ENCODE data around the gene FBXL16. TPM values are rescaled to one million over a fixed set of nuclear protein-coding genes. Genes with fewer than 3 reads are reported as not detected.

FBXL16 gene
- total and polyA plus RNA-seq, 9 of the 15 experiments (the other 6 are each of a cell fraction or from before 2014, with no cell fraction given), result 0.21 to 8.2 (median 1.7) TPM

DNA sequence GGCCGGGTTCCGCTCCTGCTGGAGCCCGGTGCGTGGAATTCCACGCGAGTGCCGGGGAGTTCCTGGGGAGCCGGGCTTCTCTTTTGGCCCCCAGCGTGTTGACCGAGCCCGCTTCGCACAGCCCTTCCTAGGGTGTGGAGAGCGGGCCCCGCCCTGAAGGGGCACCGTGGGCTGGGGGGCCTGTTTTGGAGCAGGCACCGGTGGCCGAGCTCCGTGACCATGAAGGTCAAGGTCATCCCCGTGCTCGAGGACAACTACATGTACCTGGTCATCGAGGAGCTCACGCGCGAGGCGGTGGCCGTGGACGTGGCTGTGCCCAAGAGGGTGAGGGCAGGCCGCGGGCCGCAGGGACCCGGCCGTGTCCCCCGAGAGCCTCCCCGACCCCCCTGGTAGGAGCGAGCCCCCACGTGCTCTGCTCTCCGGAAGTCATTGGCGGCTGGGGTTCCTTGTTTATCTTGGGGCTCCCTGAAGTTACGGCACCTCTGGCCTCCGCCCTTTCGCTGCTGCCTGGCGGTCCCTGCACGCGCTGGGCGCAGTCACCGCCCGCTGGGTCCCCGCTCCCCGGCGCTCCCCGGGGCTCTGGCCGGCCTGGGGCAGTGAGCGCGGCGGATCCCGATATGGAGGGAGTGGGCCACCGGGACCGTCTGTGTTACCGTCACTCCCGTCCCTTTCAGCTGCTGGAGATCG is 21.8 kb upstream of the FBXL16 start (continued):
- TF ChIP-seq, protein P1, sequence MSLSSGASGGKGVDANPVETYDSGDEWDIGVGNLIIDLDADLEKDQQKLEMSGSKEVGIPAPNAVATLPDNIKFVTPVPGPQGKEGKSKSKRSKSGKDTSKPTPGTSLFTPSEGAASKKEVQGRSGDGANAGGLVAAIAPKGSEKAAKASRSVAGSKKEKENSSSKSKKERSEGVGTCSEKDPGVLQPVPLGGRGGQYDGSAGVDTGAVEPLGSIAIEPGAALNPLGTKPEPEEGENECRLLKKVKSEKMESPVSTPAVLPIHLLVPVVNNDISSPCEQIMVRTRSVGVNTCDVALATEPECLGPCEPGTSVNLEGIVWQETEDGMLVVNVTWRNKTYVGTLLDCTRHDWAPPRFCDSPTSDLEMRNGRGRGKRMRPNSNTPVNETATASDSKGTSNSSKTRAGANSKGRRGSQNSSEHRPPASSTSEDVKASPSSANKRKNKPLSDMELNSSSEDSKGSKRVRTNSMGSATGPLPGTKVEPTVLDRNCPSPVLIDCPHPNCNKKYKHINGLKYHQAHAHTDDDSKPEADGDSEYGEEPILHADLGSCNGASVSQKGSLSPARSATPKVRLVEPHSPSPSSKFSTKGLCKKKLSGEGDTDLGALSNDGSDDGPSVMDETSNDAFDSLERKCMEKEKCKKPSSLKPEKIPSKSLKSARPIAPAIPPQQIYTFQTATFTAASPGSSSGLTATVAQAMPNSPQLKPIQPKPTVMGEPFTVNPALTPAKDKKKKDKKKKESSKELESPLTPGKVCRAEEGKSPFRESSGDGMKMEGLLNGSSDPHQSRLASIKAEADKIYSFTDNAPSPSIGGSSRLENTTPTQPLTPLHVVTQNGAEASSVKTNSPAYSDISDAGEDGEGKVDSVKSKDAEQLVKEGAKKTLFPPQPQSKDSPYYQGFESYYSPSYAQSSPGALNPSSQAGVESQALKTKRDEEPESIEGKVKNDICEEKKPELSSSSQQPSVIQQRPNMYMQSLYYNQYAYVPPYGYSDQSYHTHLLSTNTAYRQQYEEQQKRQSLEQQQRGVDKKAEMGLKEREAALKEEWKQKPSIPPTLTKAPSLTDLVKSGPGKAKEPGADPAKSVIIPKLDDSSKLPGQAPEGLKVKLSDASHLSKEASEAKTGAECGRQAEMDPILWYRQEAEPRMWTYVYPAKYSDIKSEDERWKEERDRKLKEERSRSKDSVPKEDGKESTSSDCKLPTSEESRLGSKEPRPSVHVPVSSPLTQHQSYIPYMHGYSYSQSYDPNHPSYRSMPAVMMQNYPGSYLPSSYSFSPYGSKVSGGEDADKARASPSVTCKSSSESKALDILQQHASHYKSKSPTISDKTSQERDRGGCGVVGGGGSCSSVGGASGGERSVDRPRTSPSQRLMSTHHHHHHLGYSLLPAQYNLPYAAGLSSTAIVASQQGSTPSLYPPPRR (CRISPR knock-in tag; IDR thresholded peaks at IDR 0.05; ENCODE audit: borderline replicate concordance), result no peak
- TF ChIP-seq FIP1L1 (IDR thresholded peaks at IDR 0.05; ENCODE audit: low read depth, low read length, poor library complexity, severe bottlenecking) (peak; percentile 79), PTTG1 (tag; IDR thresholded peaks at IDR 0.05; ENCODE audit: low read depth) (no peak), HES1 (IDR thresholded peaks at IDR 0.05; ENCODE audit: low read depth) (no peak), SMC3 (conservative IDR thresholded peaks at IDR 0.05; ENCODE audit: insufficient read depth, low read depth, low read length) (no peak), ETV1 (tag; conservative IDR thresholded peaks at IDR 0.05; ENCODE audit: low read depth) (peak; percentile 40; the same call in 1 of the 2 replicates)
- TF ChIP-seq, protein P2, sequence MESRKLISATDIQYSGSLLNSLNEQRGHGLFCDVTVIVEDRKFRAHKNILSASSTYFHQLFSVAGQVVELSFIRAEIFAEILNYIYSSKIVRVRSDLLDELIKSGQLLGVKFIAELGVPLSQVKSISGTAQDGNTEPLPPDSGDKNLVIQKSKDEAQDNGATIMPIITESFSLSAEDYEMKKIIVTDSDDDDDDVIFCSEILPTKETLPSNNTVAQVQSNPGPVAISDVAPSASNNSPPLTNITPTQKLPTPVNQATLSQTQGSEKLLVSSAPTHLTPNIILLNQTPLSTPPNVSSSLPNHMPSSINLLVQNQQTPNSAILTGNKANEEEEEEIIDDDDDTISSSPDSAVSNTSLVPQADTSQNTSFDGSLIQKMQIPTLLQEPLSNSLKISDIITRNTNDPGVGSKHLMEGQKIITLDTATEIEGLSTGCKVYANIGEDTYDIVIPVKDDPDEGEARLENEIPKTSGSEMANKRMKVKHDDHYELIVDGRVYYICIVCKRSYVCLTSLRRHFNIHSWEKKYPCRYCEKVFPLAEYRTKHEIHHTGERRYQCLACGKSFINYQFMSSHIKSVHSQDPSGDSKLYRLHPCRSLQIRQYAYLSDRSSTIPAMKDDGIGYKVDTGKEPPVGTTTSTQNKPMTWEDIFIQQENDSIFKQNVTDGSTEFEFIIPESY (CRISPR knock-in tag; IDR thresholded peaks at IDR 0.05), result no peak
- TF ChIP-seq, protein P3, sequence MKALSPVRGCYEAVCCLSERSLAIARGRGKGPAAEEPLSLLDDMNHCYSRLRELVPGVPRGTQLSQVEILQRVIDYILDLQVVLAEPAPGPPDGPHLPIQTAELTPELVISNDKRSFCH (CRISPR knock-in tag; IDR thresholded peaks at IDR 0.05), result no peak
- TF ChIP-seq, protein P3 (tag; IDR thresholded peaks at IDR 0.05), result peak; percentile 75; the same call in 1 of the 2 replicates
- TF ChIP-seq, protein P4, sequence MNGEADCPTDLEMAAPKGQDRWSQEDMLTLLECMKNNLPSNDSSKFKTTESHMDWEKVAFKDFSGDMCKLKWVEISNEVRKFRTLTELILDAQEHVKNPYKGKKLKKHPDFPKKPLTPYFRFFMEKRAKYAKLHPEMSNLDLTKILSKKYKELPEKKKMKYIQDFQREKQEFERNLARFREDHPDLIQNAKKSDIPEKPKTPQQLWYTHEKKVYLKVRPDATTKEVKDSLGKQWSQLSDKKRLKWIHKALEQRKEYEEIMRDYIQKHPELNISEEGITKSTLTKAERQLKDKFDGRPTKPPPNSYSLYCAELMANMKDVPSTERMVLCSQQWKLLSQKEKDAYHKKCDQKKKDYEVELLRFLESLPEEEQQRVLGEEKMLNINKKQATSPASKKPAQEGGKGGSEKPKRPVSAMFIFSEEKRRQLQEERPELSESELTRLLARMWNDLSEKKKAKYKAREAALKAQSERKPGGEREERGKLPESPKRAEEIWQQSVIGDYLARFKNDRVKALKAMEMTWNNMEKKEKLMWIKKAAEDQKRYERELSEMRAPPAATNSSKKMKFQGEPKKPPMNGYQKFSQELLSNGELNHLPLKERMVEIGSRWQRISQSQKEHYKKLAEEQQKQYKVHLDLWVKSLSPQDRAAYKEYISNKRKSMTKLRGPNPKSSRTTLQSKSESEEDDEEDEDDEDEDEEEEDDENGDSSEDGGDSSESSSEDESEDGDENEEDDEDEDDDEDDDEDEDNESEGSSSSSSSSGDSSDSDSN (IDR thresholded peaks at IDR 0.05; ENCODE audit: borderline replicate concordance in 1 of 2, low read depth in 2 of 2, low read length in 2 of 2), result 0 out of 4 replicates have a peak, but pooled peaks have one; percentile 11 to 16

Measured in K562 (cell line).